GM12892 (cell line): ENCODE results near the gene ACACB.

Source experiments
- POLR2A ChIP-seq: IDR thresholded peaks from 2 replicates; pipeline ENCODE4 v1.6.1; 2011; ENCODE audit warnings: low read depth, low read length, control low read depth
- POLR2AphosphoS5 ChIP-seq: IDR thresholded peaks from 2 replicates; pipeline ENCODE4 v1.6.1; 2011; ENCODE audit warnings: low read depth, low read length, control low read depth

GRCh38 chr12:109276160-109276559 is 159.8 kb downstream of the ACACB start:
- no peak for TF ChIP-seq POLR2A
- no peak for TF ChIP-seq POLR2AphosphoS5
